ENCODE results near the gene PHLPP1.

PHLPP1 gene

DNA sequence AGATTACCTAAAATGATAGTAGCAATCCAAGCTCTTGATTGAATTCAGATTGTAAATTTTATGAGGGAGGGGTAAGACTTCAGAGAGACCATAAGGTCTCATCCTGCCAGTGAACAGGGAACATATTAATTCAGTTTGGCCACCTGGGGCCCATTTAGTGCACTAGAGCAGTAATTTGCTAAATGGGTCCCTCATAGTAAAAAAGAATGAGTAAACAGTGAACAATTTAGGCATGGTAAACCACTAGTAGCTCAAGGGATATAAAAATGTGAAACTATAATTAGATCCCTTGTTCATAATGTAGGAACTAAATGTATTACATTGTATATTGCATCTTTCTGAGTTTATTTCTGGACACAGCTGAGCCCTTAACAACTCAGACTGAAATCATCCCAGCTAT lies 4.9 kb upstream of the PHLPP1 start (continued):
- TF ChIP-seq, protein P1, sequence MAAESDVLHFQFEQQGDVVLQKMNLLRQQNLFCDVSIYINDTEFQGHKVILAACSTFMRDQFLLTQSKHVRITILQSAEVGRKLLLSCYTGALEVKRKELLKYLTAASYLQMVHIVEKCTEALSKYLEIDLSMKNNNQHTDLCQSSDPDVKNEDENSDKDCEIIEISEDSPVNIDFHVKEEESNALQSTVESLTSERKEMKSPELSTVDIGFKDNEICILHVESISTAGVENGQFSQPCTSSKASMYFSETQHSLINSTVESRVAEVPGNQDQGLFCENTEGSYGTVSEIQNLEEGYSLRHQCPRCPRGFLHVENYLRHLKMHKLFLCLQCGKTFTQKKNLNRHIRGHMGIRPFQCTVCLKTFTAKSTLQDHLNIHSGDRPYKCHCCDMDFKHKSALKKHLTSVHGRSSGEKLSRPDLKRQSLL (tag by site-specific recombination; IDR thresholded peaks at IDR 0.05), result peak; percentile 73; the same call in 1 of the 2 replicates
- 0 out of 2 replicates have a peak, but pooled peaks have one; percentile 39 for TF ChIP-seq BCL11A (tag by site-specific recombination; IDR thresholded peaks at IDR 0.05; ENCODE audit: low read depth)
- 0 out of 2 replicates have a peak, but pooled peaks have one; percentile 27 for TF ChIP-seq ZNF610 (tag by site-specific recombination; IDR thresholded peaks at IDR 0.05; ENCODE audit: borderline replicate concordance)
- no peak for TF ChIP-seq HOXA7 (CRISPR knock-in tag; IDR thresholded peaks at IDR 0.05; ENCODE audit: borderline replicate concordance)
- no peak for TF ChIP-seq ZNF426 (tag by site-specific recombination; IDR thresholded peaks at IDR 0.05)
- TF ChIP-seq, protein P2, sequence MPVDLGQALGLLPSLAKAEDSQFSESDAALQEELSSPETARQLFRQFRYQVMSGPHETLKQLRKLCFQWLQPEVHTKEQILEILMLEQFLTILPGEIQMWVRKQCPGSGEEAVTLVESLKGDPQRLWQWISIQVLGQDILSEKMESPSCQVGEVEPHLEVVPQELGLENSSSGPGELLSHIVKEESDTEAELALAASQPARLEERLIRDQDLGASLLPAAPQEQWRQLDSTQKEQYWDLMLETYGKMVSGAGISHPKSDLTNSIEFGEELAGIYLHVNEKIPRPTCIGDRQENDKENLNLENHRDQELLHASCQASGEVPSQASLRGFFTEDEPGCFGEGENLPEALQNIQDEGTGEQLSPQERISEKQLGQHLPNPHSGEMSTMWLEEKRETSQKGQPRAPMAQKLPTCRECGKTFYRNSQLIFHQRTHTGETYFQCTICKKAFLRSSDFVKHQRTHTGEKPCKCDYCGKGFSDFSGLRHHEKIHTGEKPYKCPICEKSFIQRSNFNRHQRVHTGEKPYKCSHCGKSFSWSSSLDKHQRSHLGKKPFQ (tag by site-specific recombination; IDR thresholded peaks at IDR 0.05), result peak; percentile 46; the same call in 1 of the 2 replicates
- TF ChIP-seq WT1 (tag by site-specific recombination; IDR thresholded peaks at IDR 0.05), result peak; percentile 69
- TF ChIP-seq ZBTB48 (tag by site-specific recombination; IDR thresholded peaks at IDR 0.05), result peak; percentile 65; the same call in 1 of the 2 replicates
- TF ChIP-seq, protein P3, sequence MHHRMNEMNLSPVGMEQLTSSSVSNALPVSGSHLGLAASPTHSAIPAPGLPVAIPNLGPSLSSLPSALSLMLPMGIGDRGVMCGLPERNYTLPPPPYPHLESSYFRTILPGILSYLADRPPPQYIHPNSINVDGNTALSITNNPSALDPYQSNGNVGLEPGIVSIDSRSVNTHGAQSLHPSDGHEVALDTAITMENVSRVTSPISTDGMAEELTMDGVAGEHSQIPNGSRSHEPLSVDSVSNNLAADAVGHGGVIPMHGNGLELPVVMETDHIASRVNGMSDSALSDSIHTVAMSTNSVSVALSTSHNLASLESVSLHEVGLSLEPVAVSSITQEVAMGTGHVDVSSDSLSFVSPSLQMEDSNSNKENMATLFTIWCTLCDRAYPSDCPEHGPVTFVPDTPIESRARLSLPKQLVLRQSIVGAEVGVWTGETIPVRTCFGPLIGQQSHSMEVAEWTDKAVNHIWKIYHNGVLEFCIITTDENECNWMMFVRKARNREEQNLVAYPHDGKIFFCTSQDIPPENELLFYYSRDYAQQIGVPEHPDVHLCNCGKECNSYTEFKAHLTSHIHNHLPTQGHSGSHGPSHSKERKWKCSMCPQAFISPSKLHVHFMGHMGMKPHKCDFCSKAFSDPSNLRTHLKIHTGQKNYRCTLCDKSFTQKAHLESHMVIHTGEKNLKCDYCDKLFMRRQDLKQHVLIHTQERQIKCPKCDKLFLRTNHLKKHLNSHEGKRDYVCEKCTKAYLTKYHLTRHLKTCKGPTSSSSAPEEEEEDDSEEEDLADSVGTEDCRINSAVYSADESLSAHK (tag by site-specific recombination; IDR thresholded peaks at IDR 0.05), result peak; percentile 71; the same call in 1 of the 2 replicates
- 0 out of 2 replicates have a peak, but pooled peaks have one; percentile 26 for TF ChIP-seq ZXDB (tag by site-specific recombination; IDR thresholded peaks at IDR 0.05)
- TF ChIP-seq, protein P4, sequence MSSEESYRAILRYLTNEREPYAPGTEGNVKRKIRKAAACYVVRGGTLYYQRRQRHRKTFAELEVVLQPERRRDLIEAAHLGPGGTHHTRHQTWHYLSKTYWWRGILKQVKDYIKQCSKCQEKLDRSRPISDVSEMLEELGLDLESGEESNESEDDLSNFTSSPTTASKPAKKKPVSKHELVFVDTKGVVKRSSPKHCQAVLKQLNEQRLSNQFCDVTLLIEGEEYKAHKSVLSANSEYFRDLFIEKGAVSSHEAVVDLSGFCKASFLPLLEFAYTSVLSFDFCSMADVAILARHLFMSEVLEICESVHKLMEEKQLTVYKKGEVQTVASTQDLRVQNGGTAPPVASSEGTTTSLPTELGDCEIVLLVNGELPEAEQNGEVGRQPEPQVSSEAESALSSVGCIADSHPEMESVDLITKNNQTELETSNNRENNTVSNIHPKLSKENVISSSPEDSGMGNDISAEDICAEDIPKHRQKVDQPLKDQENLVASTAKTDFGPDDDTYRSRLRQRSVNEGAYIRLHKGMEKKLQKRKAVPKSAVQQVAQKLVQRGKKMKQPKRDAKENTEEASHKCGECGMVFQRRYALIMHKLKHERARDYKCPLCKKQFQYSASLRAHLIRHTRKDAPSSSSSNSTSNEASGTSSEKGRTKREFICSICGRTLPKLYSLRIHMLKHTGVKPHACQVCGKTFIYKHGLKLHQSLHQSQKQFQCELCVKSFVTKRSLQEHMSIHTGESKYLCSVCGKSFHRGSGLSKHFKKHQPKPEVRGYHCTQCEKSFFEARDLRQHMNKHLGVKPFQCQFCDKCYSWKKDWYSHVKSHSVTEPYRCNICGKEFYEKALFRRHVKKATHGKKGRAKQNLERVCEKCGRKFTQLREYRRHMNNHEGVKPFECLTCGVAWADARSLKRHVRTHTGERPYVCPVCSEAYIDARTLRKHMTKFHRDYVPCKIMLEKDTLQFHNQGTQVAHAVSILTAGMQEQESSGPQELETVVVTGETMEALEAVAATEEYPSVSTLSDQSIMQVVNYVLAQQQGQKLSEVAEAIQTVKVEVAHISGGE (tag by site-specific recombination; conservative IDR thresholded peaks at IDR 0.05; ENCODE audit: low read depth), result peak; percentile 23; the same call in 1 of the 2 replicates

DNA sequence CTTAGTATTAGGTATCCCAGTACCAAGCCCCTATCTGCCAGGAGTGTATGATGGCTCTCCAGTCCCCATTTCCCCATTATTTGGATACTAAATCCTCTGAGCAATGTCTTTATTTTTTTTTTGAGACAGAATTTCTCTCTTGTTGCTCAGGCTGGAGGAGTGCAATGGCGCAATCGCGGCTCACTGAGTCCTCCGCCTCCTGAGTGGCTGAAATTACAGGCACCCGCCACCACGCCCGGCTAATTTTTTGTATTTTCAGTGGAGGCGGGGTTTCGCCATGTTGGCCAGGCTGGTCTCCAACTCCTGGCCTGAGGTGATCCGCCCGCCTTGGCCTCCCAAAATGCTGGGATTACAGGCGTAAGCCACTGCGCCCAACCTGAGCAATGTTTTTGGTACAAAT lies 3.6 kb upstream of the PHLPP1 start:
- POLR2A ChIA-PET, result no interaction called here
- H3K9me3 ChIP-seq (ENCODE audit: control insufficient read depth, insufficient read depth, low read depth, low read length), result no peaks in the 10 kb centered on the region
- no peak overlapping the region for H3K4me3 ChIP-seq (ENCODE audit: low read depth, low read length)
- no peak overlapping the region for H3K27ac ChIP-seq (ENCODE audit: extremely low read depth, low read depth, low read length)
- no peak for TF ChIP-seq ZNF341 (tag by site-specific recombination; IDR thresholded peaks at IDR 0.05; ENCODE audit: low read depth)
- H3K36me3 ChIP-seq (ENCODE audit: control insufficient read depth in 2 of 2, insufficient read depth in 1 of 2, low read length in 2 of 2), result no peaks in the 10 kb centered on the region
- H3K4me1 ChIP-seq (ENCODE audit: control insufficient read depth, insufficient read depth, low read length), result peaks cover 8% of the 10 kb centered on the region
- CTCF ChIA-PET, result interaction anchor here (0.6 kb wide), 1 partner anchor 202 kb away, joined by 4 read pairs; no protein-coding TSS in a partner anchor

DNA sequence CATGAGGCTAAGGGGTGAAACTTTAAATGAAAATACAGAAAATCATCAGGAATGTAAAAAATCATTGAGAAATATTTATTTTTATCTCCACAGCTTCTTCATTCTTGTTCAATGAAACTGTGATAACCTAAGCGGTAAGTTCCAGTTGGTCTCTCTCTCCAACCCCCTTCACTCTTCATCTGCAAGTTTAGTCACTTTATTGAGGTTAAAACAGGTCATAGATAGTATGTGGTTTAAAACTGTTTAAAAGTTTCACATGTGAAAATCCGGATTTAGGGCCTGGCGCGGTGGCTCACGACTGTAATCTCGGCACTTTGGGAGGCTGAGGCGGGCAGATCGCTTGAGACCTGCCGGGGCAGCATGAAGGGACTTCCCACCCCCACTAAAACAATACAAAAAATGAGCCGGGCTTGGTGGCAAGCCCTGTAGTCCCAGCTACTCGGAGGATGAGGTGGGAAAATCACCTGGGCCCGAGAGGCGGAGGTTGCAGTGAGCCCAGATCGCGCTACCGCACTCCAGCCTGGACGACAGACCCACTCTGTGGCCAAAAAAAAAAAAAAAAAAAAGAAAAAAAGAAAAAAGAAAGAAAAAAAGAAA lies 1.6 kb upstream of the PHLPP1 start:
- Histone ChIP-seq H3K9me3 (ENCODE audit: control insufficient read depth, insufficient read depth, low read depth, low read length) (no peaks in the 10 kb centered on the region), H3K4me1 (ENCODE audit: control insufficient read depth, insufficient read depth, low read length) (peaks cover 11% of the 10 kb centered on the region), H3K36me3 (ENCODE audit: control insufficient read depth in 2 of 2, insufficient read depth in 1 of 2, low read length in 2 of 2) (no peaks in the 10 kb centered on the region), H3K4me3 (ENCODE audit: low read depth, low read length) (no peak overlapping the region), H3K27ac (ENCODE audit: extremely low read depth, low read depth, low read length) (no peak overlapping the region)
- no peak for TF ChIP-seq ZSCAN23 (tag by site-specific recombination; IDR thresholded peaks at IDR 0.05)
- ChIA-PET CTCF (interaction anchor here (0.9 to 3.2 kb wide), 3 partner anchors 127 to 244 kb away, joined by 3 to 26 read pairs (median 3); no protein-coding TSS in a partner anchor), POLR2A (no interaction called here)
